MM.1S (cell line): Measurements from ENCODE around the gene SPEG.

Experiments used
- DNase-seq: peaks from one replicate; pipeline ENCODE4 v3.0.0-alpha.2; 2015
- H2AFZ ChIP-seq: fragments of 300-600 bp; sonication (generic); 2 replicates; pipeline ENCODE4 v1.6.0; 2016; ENCODE audit warnings: antibody characterized with exemption, low read length
- H3F3A ChIP-seq: fragments of 300-600 bp; sonication (generic); 2 replicates; pipeline ENCODE4 v1.6.1; 2016; ENCODE audit warnings: mild to moderate bottlenecking, antibody characterized with exemption, low read length, moderate library complexity, mixed read lengths; ENCODE audit not compliant: insufficient read depth
- H3K27ac ChIP-seq: fragments of 300-600 bp; sonication (generic); 2 replicates; pipeline ENCODE4 v1.5.1; 2016; ENCODE audit warnings: mild to moderate bottlenecking, low read length
- H3K27me3 ChIP-seq: fragments of 300-600 bp; sonication (generic); replicated peaks from 2 replicates; pipeline ENCODE4 v1.6.0; 2016; ENCODE audit warnings: low read length; ENCODE audit not compliant: insufficient read depth
- H3K36me3 ChIP-seq: fragments of 300-600 bp; sonication (generic); replicated peaks from 2 replicates; pipeline ENCODE4 v1.6.1; 2016; ENCODE audit warnings: mild to moderate bottlenecking, low read length, mixed read lengths; ENCODE audit not compliant: insufficient read depth
- H3K4me1 ChIP-seq: fragments of 300-600 bp; sonication (generic); 2 replicates; pipeline ENCODE4 v1.6.1; 2016; ENCODE audit warnings: low read length, mixed read lengths
- H3K4me2 ChIP-seq: fragments of 300-600 bp; sonication (generic); 2 replicates; pipeline ENCODE4 v1.6.0; 2016; ENCODE audit warnings: low read depth, low read length
- H3K4me3 ChIP-seq: fragments of 300-600 bp; sonication (generic); 2 replicates; pipeline ENCODE4 v1.5.1; 2016; ENCODE audit warnings: low read length, mixed read lengths
- H3K79me2 ChIP-seq: fragments of 300-600 bp; sonication (generic); 2 replicates; pipeline ENCODE4 v1.6.1; 2016; ENCODE audit warnings: mixed run types, low read length, mixed read lengths
- H3K9ac ChIP-seq: fragments of 300-600 bp; sonication (generic); 2 replicates; pipeline ENCODE4 v1.6.1; 2016; ENCODE audit warnings: low read length, mixed read lengths
- H3K9me2 ChIP-seq: fragments of 300-600 bp; sonication (generic); replicated peaks from 2 replicates; pipeline ENCODE4 v1.6.1; 2016; ENCODE audit warnings: mild to moderate bottlenecking, low read length, mixed read lengths; ENCODE audit not compliant: insufficient read depth
- H3K9me3 ChIP-seq: fragments of 300-600 bp; sonication (generic); replicated peaks from 2 replicates; pipeline ENCODE4 v1.6.1; 2016; ENCODE audit warnings: mild to moderate bottlenecking, low read length, mixed read lengths; ENCODE audit not compliant: insufficient read depth
- H4K20me1 ChIP-seq: fragments of 300-600 bp; sonication (generic); 2 replicates; pipeline ENCODE4 v1.6.1; 2016; ENCODE audit warnings: mild to moderate bottlenecking, low read length, moderate library complexity, mixed read lengths; ENCODE audit not compliant: insufficient read depth
- CTCF ChIP-seq: fragments of 300-600 bp; sonication (generic); IDR thresholded peaks from 2 replicates; pipeline ENCODE4 v1.5.1; 2016; ENCODE audit warnings: antibody characterized with exemption, low read length, mixed read lengths
- EZH2 ChIP-seq: fragments of 300-600 bp; sonication (generic); optimal IDR thresholded peaks from 2 replicates; pipeline ENCODE3; 2017; ENCODE audit warnings: low read depth, mild to moderate bottlenecking, antibody characterized with exemption, low read length, mixed read lengths
- EZH2phosphoT487 ChIP-seq: fragments of 300-600 bp; sonication (generic); IDR thresholded peaks from 2 replicates; pipeline ENCODE4 v1.6.1; 2018; ENCODE audit warnings: antibody characterized with exemption, low read length

The SPEG gene

GRCh38 chr2:219461047-219461514 is 26.4 kb downstream of the SPEG start:
- no peaks in the 10 kb centered on the region for H3K9me3 ChIP-seq
- no peak overlapping the region for H3K9ac ChIP-seq
- no peaks in the 10 kb centered on the region for H3F3A ChIP-seq
- H3K27me3 ChIP-seq: peaks cover 14% of the 10 kb centered on the region
- no peaks in the 10 kb centered on the region for H4K20me1 ChIP-seq
- no peak overlapping the region for H3K4me3 ChIP-seq
- no peaks in the 10 kb centered on the region for H3K4me1 ChIP-seq
- no peaks in the 10 kb centered on the region for H3K9me2 ChIP-seq
- no peak for DNase-seq
- H3K36me3 ChIP-seq: no peaks in the 10 kb centered on the region
- H3K79me2 ChIP-seq: no peaks in the 10 kb centered on the region
- no peak overlapping the region for H3K27ac ChIP-seq
- no peak overlapping the region for H3K4me2 ChIP-seq
- H2AFZ ChIP-seq: no peak overlapping the region
- TF ChIP-seq EZH2phosphoT487: no peak
- no peak for TF ChIP-seq EZH2
- no peak for TF ChIP-seq CTCF

- TF ChIP-seq EZH2 (no peak), CTCF (no peak), EZH2phosphoT487 (no peak)
- Histone ChIP-seq H3K9me2 (no peaks in the 10 kb centered on the region), H3K79me2 (no peaks in the 10 kb centered on the region), H3K4me1 (no peaks in the 10 kb centered on the region), H3K4me2 (no peak overlapping the region), H3F3A (no peaks in the 10 kb centered on the region), H3K27me3 (peaks cover 17% of the 10 kb centered on the region; the same call in 1 of the 2 replicates), H3K4me3 (no peak overlapping the region), H3K9ac (no peak overlapping the region), H2AFZ (no peak overlapping the region), H3K9me3 (no peaks in the 10 kb centered on the region), H3K27ac (no peak overlapping the region), H3K36me3 (no peaks in the 10 kb centered on the region), H4K20me1 (no peaks in the 10 kb centered on the region)
- no peak for DNase-seq
Observed at GRCh38 chr2:219461669-219462068, 27.0 kb downstream of the SPEG start.

- Histone ChIP-seq H3K9ac (no peak overlapping the region), H3K4me1 (no peaks in the 10 kb centered on the region), H3K4me2 (no peak overlapping the region), H3K36me3 (no peaks in the 10 kb centered on the region), H3F3A (no peaks in the 10 kb centered on the region), H3K9me2 (no peaks in the 10 kb centered on the region), H4K20me1 (no peaks in the 10 kb centered on the region), H3K4me3 (no peak overlapping the region), H3K27me3 (peaks cover 24% of the 10 kb centered on the region), H2AFZ (no peak overlapping the region), H3K79me2 (no peaks in the 10 kb centered on the region), H3K27ac (no peak overlapping the region), H3K9me3 (no peaks in the 10 kb centered on the region)
- DNase-seq: no peak
- TF ChIP-seq EZH2phosphoT487: no peak
- no peak for TF ChIP-seq CTCF
Observed at GRCh38 chr2:219462349-219462748, 27.7 kb downstream of the SPEG start.
